ENCODE measurements around the gene ARL4C. TPM values are rescaled to one million over a fixed set of nuclear protein-coding genes. Genes with fewer than 3 reads are reported as not detected.
"Not testable (repeated sequence)": the region's sequence is repeated elsewhere in the genome, so short reads cannot be mapped to it uniquely, and the experiment has no call there.

The ARL4C gene
- total RNA-seq, 1 donor from 2014 or later: 15.5 TPM

- no peak for ATAC-seq
These were observed 24.7 kb downstream of the ARL4C start for GRCh38 chr2:234472155-234472554.

GRCh38 chr2:234469972-234470371 is 26.9 kb downstream of the ARL4C start:
- no peak for ATAC-seq

GRCh38 chr2:234469251-234469845 is 27.5 kb downstream of the ARL4C start:
- ATAC-seq: peak; percentile 35

GRCh38 chr2:234468503-234468902 is 28.4 kb downstream of the ARL4C start:
- ATAC-seq: peak; percentile 60

GRCh38 chr2:234467289-234467688 is 29.6 kb downstream of the ARL4C start:
- ATAC-seq: peak; percentile 52

- no peak for ATAC-seq
These were observed 32.6 kb downstream of the ARL4C start for GRCh38 chr2:234464291-234464645.

GRCh38 chr2:234463626-234464290 is 33.1 kb downstream of the ARL4C start:
- peak; percentile 66 for ATAC-seq

- peak; percentile 32 for ATAC-seq
These were observed 34.5 kb downstream of the ARL4C start for GRCh38 chr2:234462218-234462992.

- no peak for ATAC-seq
These were observed 37.4 kb downstream of the ARL4C start for GRCh38 chr2:234459401-234460009.

- no peak for ATAC-seq
These were observed 38.4 kb downstream of the ARL4C start for GRCh38 chr2:234458466-234458865.

- no peak for ATAC-seq
These were observed 39.5 kb downstream of the ARL4C start for GRCh38 chr2:234457421-234457820.

GRCh38 chr2:234455246-234455645 is 41.6 kb downstream of the ARL4C start:
- not testable (repeated sequence) for ATAC-seq

- no peak for ATAC-seq
These were observed 42.4 kb downstream of the ARL4C start for GRCh38 chr2:234454433-234454832.

- peak; percentile 36 for ATAC-seq
These were observed 43.7 kb downstream of the ARL4C start for GRCh38 chr2:234453216-234453615.

- ATAC-seq: peak; percentile 18
These were observed 44.8 kb downstream of the ARL4C start for GRCh38 chr2:234451852-234452625.

- ATAC-seq: no peak
These were observed 45.6 kb downstream of the ARL4C start for GRCh38 chr2:234451242-234451641.

- ATAC-seq: no peak
These were observed 46.3 kb downstream of the ARL4C start for GRCh38 chr2:234450431-234451124.

GRCh38 chr2:234448506-234449184 is 48.2 kb downstream of the ARL4C start:
- ATAC-seq: no peak

GRCh38 chr2:234447963-234448362 is 48.9 kb downstream of the ARL4C start:
- no peak for ATAC-seq

GRCh38 chr2:234447189-234447588 is 49.7 kb downstream of the ARL4C start:
- ATAC-seq: no peak

GRCh38 chr2:234446404-234447076 is 50.3 kb downstream of the ARL4C start:
- peak; percentile 98 for ATAC-seq
